Astrocyte (in vitro differentiated cells and primary cell): ENCODE results near the gene SPDYE11. TPM values are rescaled to one million over a fixed set of nuclear protein-coding genes. Genes with fewer than 3 reads are reported as not detected.
"Not testable (repeated sequence)": the region's sequence is repeated elsewhere in the genome, so short reads cannot be mapped to it uniquely, and the experiment has no call there.

Experiments used
- DNase-seq: peaks from one replicate; pipeline ENCODE4 v3.0.0-alpha.2; 2010; ENCODE audit warnings: low read depth
- FAIRE-seq: peaks from 2 replicates; lab custom pipeline; 2011; peaks lifted over from hg19 to GRCh38; lab: Jason Lieb, UNC
- H2AFZ ChIP-seq: 2 replicates; pipeline ENCODE4 v1.6.0; 2012; ENCODE audit warnings: low read depth, low read length, inconsistent platforms
- H3K27ac ChIP-seq: 2 replicates; pipeline ENCODE4 v1.5.1; 2011; ENCODE audit warnings: low read depth, low read length, inconsistent platforms
- H3K27me3 ChIP-seq: 2 replicates; pipeline ENCODE4 v1.6.0; 2011; ENCODE audit warnings: low read length, inconsistent platforms; ENCODE audit not compliant: insufficient read depth
- H3K36me3 ChIP-seq: 2 replicates; pipeline ENCODE4 v1.5.1; 2011; ENCODE audit warnings: low read length, inconsistent platforms; ENCODE audit not compliant: insufficient read depth
- H3K4me1 ChIP-seq: 2 replicates; pipeline ENCODE4 v1.5.1; 2011; ENCODE audit warnings: low read length, inconsistent platforms; ENCODE audit not compliant: insufficient read depth
- H3K4me2 ChIP-seq: 2 replicates; pipeline ENCODE4 v1.6.0; 2012; ENCODE audit warnings: low read length, inconsistent platforms
- H3K4me3 ChIP-seq: 2 replicates; pipeline ENCODE4 v1.5.1; 2011; ENCODE audit warnings: low read depth, mild to moderate bottlenecking, low read length, inconsistent platforms; ENCODE audit not compliant: insufficient read depth
- H3K79me2 ChIP-seq: 2 replicates; pipeline ENCODE4 v1.6.0; 2012; ENCODE audit warnings: mild to moderate bottlenecking, low read length, inconsistent platforms; ENCODE audit not compliant: insufficient read depth
- H3K9ac ChIP-seq: 2 replicates; pipeline ENCODE4 v1.6.0; 2012; ENCODE audit warnings: mild to moderate bottlenecking, low read length, inconsistent platforms
- H3K9me3 ChIP-seq: 2 replicates; pipeline ENCODE4 v1.5.1; 2012; ENCODE audit warnings: low read depth, mild to moderate bottlenecking, low read length, inconsistent platforms; ENCODE audit not compliant: insufficient read depth
- H4K20me1 ChIP-seq: 2 replicates; pipeline ENCODE4 v1.6.0; 2012; ENCODE audit warnings: low read length, inconsistent platforms; ENCODE audit not compliant: insufficient read depth
- H3K27ac Mint-ChIP-seq: one replicate; pipeline ENCODE4 v1.8.0; 2021; ENCODE audit warnings: mild to moderate bottlenecking, mixed read lengths; ENCODE audit not compliant: unreplicated experiment
- H3K27me3 Mint-ChIP-seq: one replicate; pipeline ENCODE4 v1.8.0; 2021; ENCODE audit warnings: low read depth, mixed read lengths; ENCODE audit not compliant: unreplicated experiment
- H3K36me3 Mint-ChIP-seq: one replicate; pipeline ENCODE4 v1.8.0; 2021; ENCODE audit warnings: low read depth, mixed read lengths; ENCODE audit not compliant: unreplicated experiment
- H3K4me1 Mint-ChIP-seq: one replicate; pipeline ENCODE4 v1.8.0; 2021; ENCODE audit warnings: low read depth, mixed read lengths; ENCODE audit not compliant: unreplicated experiment
- H3K4me3 Mint-ChIP-seq: one replicate; pipeline ENCODE4 v1.8.0; 2021; ENCODE audit warnings: mild to moderate bottlenecking, moderate library complexity, mixed read lengths; ENCODE audit not compliant: unreplicated experiment
- H3K9me3 Mint-ChIP-seq: one replicate; pipeline ENCODE4 v1.8.0; 2021; ENCODE audit warnings: mild to moderate bottlenecking, mixed read lengths; ENCODE audit not compliant: unreplicated experiment
- total RNA-seq: library from RNA; stranded (reverse); gene quantifications from 2 replicates; pipeline ENCODE4 v1.2.1, GENCODE V29; 2021

Gene SPDYE11
- total RNA-seq, 1 donor from 2014 or later, result not detected

- not testable (repeated sequence) for H3K9me3 Mint-ChIP-seq, H3K4me3 ChIP-seq, H2AFZ ChIP-seq, H3K36me3 Mint-ChIP-seq, H3K9me3 ChIP-seq, H3K36me3 ChIP-seq, H3K4me3 Mint-ChIP-seq, H3K4me1 Mint-ChIP-seq, H3K27me3 Mint-ChIP-seq, FAIRE-seq, H3K27ac Mint-ChIP-seq, H3K9ac ChIP-seq, H3K4me2 ChIP-seq, DNase-seq, H3K27ac ChIP-seq, H3K79me2 ChIP-seq, H3K27me3 ChIP-seq, H4K20me1 ChIP-seq, H3K4me1 ChIP-seq
These were observed 59.7 kb downstream of the SPDYE11 start for GRCh38 chr7:72997887-72998468.

Other genes with a start within 250 kb of the SPDYE11 start
- 1.8 and 2.0 TPM in 2 replicates for gene TYW1B, start 229.7 kb downstream of the SPDYE11 start, total RNA-seq
- gene POM121, start 132.8 kb downstream of the SPDYE11 start, total RNA-seq, result 46.0 and 49.1 TPM in 2 replicates
- 0.79 and 0.91 TPM in 2 replicates for gene TRIM74, start 88.4 kb downstream of the SPDYE11 start, total RNA-seq
- not detected in 2 replicates for gene SPDYE8, start 28.1 kb downstream of the SPDYE11 start, total RNA-seq
- gene SPDYE9, start 28.1 kb upstream of the SPDYE11 start, total RNA-seq, result not detected in 2 replicates